Measurements from ENCODE around the gene SEPTIN2. TPM values are rescaled to one million over a fixed set of nuclear protein-coding genes. Genes with fewer than 3 reads are reported as not detected.
A peak's percentile ranks its signal among the peaks of the same experiment; 100 is the strongest.
"Not testable (repeated sequence)": the region's sequence is repeated elsewhere in the genome, so short reads cannot be mapped to it uniquely, and the experiment has no call there.

SEPTIN2 gene
- total RNA-seq, 1 donor from 2014 or later = 187 TPM

DNA sequence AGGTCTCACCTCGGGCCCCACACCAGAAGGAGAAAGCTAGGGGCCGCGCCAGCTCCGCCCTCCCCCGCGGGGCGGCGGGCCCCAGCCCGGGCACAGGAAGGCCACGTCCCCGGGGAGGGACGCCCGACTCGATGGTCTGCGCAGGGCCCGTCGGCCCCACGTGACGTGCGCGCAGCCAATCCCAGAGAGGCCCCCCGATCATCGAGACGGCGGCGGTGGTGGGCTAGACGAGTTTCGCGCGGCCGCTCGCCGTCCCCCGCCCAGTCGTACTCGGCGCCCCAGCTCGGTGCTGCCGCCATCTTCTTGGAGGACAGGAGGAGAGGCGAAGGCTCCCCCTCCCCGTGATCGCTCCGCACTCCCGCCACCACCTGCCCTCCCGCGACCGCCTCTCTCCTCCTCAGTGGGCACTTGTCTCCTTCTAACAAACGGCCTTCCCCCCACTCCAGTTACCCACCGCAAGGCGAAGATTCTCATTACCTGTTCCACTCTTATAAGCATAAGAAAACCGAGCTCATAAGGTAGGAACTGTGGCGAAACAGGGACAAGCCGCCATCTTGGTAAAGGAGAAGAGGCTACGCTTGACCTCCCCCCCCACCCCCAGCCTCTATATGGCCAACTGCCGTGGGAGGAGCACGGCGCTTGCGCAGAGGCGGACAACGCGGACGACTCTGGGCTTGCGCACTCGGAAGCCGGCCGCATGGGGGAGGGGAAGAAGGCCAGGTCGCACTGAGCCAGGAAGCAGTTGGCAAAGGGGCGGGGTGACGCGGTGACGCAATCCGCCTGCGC lies 439 bp upstream of the SEPTIN2 start, which contains the start of gene HDLBP:
TSS of gene HDLBP (minus strand) at position 580 of the 786 bp plus-strand sequence. CDS start 48,803 bp downstream, outside the sequence.
- DNase-seq = peak; percentile 99
- no peaks in the 10 kb centered on the region for H3K27me3 ChIP-seq (ENCODE audit: low read depth)
- intact Hi-C loops (cut with micrococcal nuclease) = no loop called here
- peak within 1 kb of the TSS; percentile 100 for H3K27ac ChIP-seq (replicated peaks)
- H3K9me3 ChIP-seq (replicated peaks) = no peaks in the 10 kb centered on the region
- H3K4me3 ChIP-seq = peak within 1 kb of the TSS; percentile 82
- peaks cover 81% of the 10 kb centered on the region for H3K4me1 ChIP-seq
- no peaks in the 10 kb centered on the region for H3K36me3 ChIP-seq
- TF ChIP-seq, protein P1, sequence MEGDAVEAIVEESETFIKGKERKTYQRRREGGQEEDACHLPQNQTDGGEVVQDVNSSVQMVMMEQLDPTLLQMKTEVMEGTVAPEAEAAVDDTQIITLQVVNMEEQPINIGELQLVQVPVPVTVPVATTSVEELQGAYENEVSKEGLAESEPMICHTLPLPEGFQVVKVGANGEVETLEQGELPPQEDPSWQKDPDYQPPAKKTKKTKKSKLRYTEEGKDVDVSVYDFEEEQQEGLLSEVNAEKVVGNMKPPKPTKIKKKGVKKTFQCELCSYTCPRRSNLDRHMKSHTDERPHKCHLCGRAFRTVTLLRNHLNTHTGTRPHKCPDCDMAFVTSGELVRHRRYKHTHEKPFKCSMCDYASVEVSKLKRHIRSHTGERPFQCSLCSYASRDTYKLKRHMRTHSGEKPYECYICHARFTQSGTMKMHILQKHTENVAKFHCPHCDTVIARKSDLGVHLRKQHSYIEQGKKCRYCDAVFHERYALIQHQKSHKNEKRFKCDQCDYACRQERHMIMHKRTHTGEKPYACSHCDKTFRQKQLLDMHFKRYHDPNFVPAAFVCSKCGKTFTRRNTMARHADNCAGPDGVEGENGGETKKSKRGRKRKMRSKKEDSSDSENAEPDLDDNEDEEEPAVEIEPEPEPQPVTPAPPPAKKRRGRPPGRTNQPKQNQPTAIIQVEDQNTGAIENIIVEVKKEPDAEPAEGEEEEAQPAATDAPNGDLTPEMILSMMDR (IDR thresholded peaks at IDR 0.05; ENCODE audit: borderline replicate concordance) = no peak

DNA sequence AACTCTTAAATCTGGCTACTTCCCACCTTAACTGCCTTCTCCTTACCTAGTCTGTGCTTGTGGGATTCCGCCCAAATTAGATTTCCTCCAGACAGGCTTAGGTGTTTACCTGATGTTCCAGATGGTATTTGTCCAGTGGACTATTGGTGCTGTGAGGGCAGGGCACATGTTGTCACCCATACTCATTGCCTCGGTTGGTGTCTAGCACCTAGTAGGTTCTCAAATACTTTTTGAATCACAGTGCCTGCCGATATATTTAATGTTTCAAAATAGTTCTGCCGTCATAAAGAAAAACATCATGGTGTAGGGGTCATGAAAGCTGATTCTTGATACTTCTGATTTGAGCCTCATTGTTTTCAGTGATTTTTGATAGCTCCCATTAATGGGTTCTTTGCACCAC lies 1.1 kb downstream of the SEPTIN2 start:
- H3K27me3 ChIP-seq (ENCODE audit: low read depth) = no peaks in the 10 kb centered on the region
- peak overlapping the region; percentile 82 for H3K4me3 ChIP-seq
- intact Hi-C loops (cut with micrococcal nuclease) = no loop called here
- no peaks in the 10 kb centered on the region for H3K9me3 ChIP-seq (replicated peaks)
- TF ChIP-seq, protein P1 (IDR thresholded peaks at IDR 0.05; ENCODE audit: borderline replicate concordance) = no peak
- DNase-seq = no peak
- H3K4me1 ChIP-seq = peaks cover 92% of the 10 kb centered on the region
- H3K36me3 ChIP-seq = no peaks in the 10 kb centered on the region
- peak overlapping the region; percentile 100 for H3K27ac ChIP-seq (replicated peaks)

DNA sequence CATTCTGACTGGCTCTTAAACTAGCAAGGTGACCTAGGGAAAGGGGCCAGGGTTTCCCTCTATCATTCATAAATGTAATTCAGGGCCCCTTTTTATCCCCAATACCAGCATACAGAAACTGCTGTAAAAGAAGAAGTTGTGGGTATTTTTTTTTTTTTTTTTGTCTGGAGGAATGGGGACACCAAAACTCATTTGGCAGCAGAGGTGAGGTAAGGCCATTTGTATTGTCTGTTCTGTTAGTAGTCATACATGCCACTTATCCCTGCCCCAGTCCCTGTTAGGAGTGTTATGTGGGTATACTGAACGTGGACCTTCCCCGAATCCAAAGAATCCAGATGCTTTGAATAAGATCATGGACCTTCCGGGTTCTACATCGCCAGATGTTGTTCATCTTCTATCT lies 1.7 kb downstream of the SEPTIN2 start:
- no peak for DNase-seq
- intact Hi-C loops (cut with micrococcal nuclease) = no loop called here
- Histone ChIP-seq H3K27me3 (ENCODE audit: low read depth) (no peaks in the 10 kb centered on the region), H3K9me3 (replicated peaks) (no peaks in the 10 kb centered on the region), H3K36me3 (no peaks in the 10 kb centered on the region), H3K27ac (replicated peaks) (peak overlapping the region; percentile 100), H3K4me1 (peaks cover 92% of the 10 kb centered on the region), H3K4me3 (peak overlapping the region; percentile 82)
- TF ChIP-seq, protein P1 (IDR thresholded peaks at IDR 0.05; ENCODE audit: borderline replicate concordance) = no peak

DNA sequence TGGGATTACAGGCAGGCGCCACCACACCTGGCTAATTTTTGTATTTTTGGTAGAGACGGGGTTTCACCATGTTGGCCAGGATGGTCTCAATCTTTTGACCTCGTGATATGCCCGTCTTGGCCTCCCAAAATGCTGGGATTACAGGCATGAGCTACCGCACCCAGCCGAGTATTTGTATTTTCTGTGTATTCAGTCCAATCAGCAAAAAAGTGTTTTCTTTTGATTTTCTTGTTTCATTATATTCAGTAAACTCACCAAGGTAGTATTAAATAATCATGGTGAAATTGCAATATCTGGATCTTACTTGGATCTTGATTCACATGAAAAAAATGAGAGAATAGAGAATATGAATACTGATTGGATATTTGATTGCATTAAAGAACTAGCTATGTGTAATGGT lies 3.1 kb downstream of the SEPTIN2 start:
- H3K9me3 ChIP-seq (replicated peaks); H3K36me3 ChIP-seq; H3K27ac ChIP-seq (replicated peaks); H3K27me3 ChIP-seq (ENCODE audit: low read depth); DNase-seq; intact Hi-C loops (cut with micrococcal nuclease): not testable (repeated sequence)
- peak overlapping the region; percentile 82 for H3K4me3 ChIP-seq
- H3K4me1 ChIP-seq = peaks cover 89% of the 10 kb centered on the region

DNA sequence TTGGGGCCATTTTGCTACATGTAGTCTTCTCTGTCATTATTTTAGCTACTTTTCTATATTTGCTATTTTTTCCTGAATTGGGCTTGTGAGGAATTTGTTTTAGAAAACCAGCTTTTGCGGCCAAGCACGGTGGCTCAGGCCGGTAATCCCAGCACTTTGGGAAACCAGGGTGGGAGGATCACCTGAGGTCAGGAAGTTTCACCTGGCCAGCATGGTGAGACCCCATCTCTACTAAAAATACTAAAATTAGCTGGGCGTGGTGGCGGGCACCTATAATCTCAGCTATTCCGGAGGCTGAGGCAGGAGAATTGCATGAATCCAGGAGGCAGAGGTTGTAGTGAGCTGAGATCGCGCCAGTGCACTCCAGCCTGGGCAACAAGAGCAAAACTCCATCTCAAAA lies 4.7 kb downstream of the SEPTIN2 start:
- no peak overlapping the region for H3K27ac ChIP-seq (replicated peaks)
- intact Hi-C loops (cut with micrococcal nuclease) = no loop called here
- H3K4me3 ChIP-seq = no peak overlapping the region
- H3K9me3 ChIP-seq (replicated peaks) = no peaks in the 10 kb centered on the region
- H3K4me1 ChIP-seq = peaks cover 95% of the 10 kb centered on the region
- peaks cover 4% of the 10 kb centered on the region for H3K36me3 ChIP-seq
- DNase-seq = no peak
- TF ChIP-seq, protein P1 (IDR thresholded peaks at IDR 0.05; ENCODE audit: borderline replicate concordance) = no peak
- H3K27me3 ChIP-seq (ENCODE audit: low read depth) = no peaks in the 10 kb centered on the region

DNA sequence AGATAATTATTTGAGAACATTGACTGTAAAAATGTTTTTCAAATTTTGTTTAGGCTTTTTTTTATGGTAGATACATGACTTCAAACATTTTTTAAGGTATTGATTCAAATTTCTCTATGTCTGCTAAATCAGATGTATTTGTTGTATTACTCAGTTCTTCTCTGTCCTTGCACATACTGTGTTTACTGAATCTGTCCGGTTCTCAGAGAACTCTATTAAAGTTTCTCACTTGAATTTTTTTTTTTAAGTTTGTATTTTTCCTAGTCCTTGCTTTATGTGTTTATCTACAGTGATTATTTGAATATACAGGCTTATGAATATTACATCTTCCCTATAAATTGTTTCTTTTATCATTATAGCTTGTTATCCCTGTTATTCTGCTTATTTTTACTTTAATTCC lies 5.3 kb downstream of the SEPTIN2 start:
- no peaks in the 10 kb centered on the region for H3K27me3 ChIP-seq (ENCODE audit: low read depth)
- H3K4me1 ChIP-seq = peaks cover 93% of the 10 kb centered on the region
- H3K9me3 ChIP-seq (replicated peaks) = no peaks in the 10 kb centered on the region
- no peak overlapping the region for H3K27ac ChIP-seq (replicated peaks)
- H3K36me3 ChIP-seq = peaks cover 11% of the 10 kb centered on the region
- no peak overlapping the region for H3K4me3 ChIP-seq
- TF ChIP-seq, protein P1 (IDR thresholded peaks at IDR 0.05; ENCODE audit: borderline replicate concordance) = no peak
- DNase-seq = no peak
- intact Hi-C loops (cut with micrococcal nuclease) = no loop called here

Data from left ventricle myocardium inferior (tissue), 1 donor.